Activated naive CD8-positive, alpha-beta T cell treated with anti-CD3 and anti-CD28 coated beads, Interleukin-2, amount 50 U/mL, for 16 hours (primary cell): ENCODE data around the gene STMP1.

Experiments used
- DNase-seq: peaks from one replicate; pipeline ENCODE4 v3.0.0-alpha.2; 2020; ENCODE audit warnings: low read depth, low spot score

The STMP1 gene

DNA sequence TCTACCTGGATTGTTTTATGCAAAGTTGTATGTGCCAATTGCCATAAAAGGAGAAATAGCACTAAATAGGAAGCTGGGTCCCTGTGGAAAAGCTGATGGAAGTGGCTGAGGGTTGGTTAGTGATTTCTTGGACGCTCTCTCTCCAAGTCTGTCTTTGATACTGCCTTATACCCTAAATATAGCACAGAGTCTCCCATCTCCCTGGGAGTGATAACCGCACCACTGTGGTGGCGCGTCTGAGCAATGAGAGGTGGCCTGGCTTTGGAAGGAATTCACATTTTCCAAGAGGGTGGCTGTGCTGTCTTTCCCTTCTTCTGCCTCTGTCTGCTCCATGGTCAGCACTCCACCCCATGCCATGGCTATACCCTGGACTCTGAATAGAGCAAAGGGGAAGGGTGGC lies 31.2 kb downstream of the STMP1 start:
- DNase-seq = no peak

DNA sequence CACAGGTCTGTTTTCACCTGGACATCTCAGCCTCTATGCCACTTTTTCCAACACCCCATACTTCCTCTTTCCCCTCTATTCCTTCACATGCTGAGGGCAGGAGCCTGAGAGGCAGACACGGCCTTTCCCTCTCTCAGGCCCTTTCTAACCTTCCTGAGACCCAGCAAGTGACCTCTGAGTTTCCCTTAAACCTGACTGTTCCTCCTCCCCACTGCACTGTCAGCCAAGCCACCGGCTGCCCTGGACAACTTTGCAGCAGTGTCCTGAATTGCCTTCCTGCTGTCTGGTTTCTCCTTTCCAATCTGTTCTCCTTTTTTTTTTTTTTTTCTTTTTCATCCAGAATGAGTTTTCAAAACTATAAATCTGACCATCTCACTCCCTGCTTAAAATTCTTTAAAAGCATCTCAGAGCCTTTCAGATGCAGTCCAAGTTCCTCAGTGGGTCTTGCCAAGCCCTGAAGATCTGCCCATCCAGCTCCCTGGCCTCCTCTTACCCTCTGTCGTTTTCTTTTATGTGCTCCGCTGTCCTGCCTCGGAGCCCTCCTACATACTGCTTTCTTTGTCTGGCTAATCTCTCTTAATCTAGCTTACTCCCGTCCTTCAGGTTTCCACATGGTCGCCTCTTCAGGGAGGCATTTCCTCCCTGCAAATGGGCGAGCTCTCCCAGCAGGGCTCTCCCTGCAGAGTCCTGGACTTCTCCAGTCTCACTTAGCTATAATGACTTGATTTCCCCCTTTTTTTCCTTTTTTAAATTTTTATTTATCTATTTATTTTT lies 35.1 kb downstream of the STMP1 start:
- no peak for DNase-seq

DNA sequence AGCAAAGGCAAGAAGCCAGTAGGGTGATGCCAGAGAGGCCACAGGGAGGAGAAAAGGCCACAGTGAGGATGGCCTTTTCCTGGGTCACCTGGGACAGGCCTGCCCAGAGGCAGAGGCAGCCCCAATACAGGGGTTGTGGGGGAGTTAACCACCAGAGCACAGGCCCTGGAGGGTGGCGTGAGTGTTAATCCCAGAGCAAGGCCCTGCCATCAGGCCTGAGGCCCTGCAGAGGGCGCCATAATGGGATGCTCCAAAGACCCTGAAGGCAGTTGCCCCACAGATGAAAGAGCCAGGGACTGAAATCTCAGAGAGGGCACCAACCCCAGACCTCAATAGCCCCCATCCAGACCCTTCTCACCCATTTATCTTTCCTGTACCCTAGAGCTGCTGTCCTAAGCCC lies 41.8 kb downstream of the STMP1 start:
- DNase-seq = no peak

DNA sequence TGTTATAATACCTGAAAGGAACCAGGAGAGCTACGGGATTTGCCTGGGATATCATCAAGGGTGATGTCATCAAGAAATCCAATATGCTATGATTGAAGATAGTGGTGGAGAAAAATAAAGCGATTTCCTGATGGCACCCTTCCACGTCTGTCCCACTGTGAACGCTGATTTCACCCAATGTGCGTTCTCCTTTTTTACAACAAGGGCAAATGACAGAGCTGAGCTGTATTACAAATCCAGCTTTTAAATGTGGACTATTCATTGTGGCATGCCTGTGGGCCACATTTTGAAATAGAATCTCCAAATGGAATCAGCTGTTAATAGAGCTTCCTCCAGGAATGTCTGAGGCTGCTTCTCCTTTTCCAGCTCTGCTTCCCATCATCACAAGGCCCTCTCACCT lies 42.4 kb downstream of the STMP1 start:
- no peak for DNase-seq

DNA sequence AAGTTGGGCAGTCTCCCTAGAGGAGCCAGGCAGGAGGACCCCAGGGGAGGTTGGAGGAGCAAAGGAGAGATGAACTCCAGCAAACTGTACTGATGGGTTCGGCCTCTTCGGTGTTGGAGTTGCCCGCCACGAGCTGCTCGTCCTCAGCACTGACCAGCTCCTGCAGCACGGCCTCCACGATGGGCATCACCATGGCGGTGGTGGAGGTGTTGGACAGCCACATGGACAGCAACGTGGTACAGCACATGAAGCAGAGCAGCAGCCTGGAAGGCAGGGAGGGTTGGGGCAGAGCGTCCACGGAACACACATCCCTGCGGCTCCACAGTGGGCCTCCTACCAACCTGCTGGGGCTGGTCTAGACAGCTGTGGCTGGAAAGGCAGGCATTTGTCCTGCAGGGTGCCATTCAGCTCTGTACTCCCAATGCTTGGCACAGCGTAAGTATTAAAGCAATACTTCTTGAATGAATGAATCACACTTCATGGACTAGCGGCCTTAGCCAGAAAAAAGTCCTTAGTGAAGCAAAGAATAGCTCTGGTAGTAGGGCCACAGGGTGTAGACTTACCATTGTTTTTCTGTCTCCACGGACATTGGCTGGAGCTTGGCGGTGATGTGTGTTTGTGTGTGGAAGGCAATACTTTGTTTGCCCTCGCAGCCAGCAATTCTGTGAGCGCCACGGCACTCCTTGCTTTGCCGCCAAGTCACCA lies 43.9 kb downstream of the STMP1 start:
- DNase-seq = no peak

DNA sequence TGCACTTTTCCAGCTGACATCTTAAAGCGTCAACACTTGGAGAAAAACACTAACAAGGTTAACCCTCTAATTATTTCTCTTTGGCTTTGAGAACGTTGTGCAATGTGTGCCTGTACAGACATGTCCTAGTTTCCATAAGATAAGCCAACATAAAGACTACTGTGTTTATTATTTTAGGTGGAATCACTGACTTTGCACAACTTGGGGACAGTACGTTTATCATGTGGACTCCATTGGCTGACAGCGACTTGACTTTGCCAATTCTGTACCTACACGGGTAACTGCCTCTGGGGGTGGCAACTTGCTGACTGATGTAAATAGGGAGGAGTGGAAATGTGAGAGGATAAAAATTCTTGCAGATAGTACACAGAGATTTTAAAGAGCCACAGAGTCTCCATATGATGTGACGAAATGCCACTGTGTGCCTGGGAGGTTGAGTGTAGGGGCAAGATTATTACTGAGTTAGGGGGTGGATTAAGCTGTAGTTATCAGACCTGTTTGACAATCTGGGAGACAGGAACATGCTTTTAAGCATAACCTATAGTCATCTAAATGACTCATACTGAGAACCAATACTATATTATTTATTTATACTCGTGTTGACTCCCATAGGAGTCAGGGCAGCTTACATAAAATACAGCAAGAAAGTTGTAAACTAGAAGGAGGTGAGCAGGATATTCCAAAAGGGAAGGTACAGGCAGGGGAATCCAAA lies 44.7 kb downstream of the STMP1 start:
- DNase-seq = no peak

GRCh38 chr7:135707570-135707966 lies 45.3 kb downstream of the STMP1 start:
- DNase-seq = no peak

DNA sequence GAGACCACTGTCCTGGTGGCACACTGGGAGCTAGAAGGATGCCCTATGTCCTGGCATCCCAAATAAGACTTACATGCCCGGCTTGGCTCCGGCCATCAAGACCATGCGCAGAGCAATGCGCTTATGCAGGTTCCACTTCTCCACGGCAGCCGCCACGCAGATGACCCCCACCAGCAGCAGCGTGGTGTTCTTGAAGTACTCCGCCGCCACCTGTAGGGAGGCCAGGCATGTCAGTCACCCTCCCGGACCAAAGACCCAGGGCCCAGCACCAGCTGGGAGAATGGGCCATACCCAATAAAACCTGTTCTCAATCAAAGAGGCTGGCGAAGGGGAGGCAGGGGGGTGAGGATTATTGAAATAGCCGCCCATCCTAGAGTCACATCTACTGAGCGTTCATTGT lies 45.7 kb downstream of the STMP1 start:
- no peak for DNase-seq

- DNase-seq = no peak
Observed at GRCh38 chr7:135709508-135709907, 47.2 kb downstream of the STMP1 start.

GRCh38 chr7:135710417-135711138 lies 48.3 kb downstream of the STMP1 start:
- DNase-seq = no peak

DNA sequence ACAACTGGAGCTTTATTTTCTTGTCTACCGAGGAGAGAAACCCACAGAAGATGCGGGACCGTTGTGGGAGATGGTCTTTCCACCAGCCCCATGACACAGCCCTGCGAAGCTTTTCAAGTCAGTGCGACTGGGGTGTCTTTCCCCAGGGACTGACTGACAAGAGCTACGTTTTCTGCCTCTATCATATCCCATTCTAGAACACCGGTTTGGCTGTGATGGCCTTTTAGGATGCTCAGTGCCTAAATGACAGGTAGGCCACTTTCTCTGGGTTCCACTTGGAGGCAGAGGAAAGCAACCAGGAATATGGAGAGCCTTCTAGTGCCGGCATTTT lies 48.8 kb downstream of the STMP1 start:
- no peak for DNase-seq

- no peak for DNase-seq
Observed at GRCh38 chr7:135712182-135712782, 50.0 kb downstream of the STMP1 start.

DNA sequence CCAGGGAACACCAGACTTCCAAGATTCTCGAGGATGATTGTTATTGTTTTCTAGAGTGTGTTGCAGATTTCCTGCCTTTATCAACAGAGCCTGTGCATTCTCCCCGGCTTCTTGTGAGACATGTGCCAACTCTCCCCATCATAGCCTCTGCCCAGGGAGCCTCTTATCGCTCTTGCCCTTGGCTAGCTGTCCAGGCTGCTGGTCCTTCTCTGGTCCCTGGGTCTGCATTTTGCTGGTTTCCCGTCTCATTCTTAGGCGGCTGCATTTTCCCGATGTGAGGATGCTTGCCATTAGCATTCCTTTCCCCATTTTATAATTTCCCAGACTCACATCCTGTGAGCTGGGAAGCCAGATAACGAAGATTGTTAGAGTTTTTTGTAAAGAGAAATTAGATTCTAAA lies 50.5 kb downstream of the STMP1 start:
- DNase-seq = no peak

DNA sequence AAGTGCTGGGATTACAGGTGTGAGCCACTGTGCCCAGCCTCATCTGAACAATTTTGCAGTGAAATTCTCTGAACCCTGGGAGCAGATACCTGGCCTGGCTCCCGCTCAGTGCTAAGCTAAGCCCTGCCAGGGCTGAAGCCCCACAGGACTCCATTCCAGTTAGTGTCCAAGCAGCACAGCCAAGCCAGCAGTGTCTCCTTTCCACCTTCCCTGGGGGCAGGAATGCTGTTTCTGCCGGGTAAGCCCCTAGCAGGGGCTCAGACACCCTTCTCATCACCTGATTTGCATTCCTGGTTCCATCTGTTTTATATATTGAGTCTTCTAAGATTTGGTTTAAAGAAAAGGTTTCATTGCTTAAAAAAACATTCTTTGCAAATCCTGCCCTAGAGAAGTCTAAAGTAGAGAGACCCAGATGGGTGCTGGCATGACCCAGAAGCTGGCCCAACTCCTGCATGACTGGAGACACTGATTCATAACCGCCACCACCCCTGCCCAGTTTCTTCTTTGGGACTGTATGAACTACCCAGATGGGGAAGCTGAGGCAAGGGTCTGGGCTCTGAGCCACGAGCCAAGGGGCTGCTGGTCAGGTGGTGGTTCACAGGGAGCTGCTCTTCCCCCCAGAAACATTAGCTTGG lies 51.6 kb downstream of the STMP1 start:
- no peak for DNase-seq

DNA sequence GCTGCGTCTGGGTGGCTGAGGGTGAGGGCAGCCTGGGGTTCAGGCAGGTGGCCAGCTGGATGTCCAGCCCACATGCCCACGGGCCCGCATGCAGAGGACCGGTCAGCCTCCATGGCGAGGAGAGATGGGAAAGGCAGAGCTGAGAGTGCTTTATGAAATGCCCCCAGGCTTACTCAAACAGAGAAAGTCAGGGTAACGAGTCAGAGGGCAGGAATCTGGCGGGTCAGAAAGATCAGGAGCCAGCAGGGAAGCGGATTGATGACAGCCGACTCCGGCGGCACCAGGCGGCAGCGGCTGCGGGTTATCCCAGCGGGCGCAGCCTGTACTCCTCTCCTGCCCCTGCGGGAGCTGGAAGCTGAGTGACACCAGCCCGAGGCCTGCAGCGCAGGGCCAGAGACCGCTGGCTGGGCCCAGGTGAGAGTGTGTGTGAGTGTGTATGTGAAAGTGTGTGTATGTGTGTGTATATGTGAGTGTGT lies 52.3 kb downstream of the STMP1 start:
- no peak for DNase-seq

DNA sequence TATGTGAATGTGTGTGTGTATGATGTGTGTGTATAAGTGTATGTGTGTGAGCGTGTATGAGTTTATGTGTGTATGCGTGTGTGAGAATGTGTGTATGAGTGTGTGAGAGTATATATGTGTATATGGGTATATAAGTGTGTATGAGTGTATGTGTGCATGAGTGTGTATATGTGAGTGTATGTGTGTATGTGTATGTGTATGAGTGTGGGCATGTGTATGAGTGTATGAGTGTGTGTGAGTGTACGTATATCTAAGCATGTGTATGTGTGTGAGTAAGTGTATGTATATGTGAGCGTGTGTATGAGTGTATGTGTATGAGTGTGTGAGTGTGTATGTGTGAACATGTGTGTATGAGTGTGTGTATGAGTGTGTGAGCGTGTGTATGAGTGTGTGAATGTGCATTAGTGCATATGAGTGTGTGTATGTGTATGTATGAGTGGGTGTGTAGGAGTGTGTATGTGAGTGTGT lies 52.8 kb downstream of the STMP1 start:
- no peak for DNase-seq

GRCh38 chr7:135715673-135716072 lies 53.4 kb downstream of the STMP1 start:
- DNase-seq = no peak

- no peak for DNase-seq
Observed at GRCh38 chr7:135716677-135717238, 54.4 kb downstream of the STMP1 start.

DNA sequence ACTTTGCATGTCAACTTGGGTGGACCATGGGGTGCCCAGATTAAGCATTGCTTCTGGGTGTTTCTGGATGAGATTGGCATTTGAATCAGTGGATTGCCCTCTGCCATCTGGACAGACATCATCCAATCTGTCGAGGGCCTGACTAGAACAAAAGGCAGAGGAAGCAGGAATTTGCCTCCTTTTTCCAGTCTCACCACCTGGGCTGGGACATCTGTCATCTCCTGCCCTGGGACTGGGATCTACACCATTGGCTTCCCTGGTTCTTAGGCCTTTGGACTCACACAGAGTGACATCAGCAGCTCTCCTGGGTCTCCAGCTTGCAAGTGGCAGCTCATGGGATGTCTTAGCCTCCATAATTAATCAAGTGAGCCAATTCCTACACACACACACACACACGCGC lies 55.4 kb downstream of the STMP1 start:
- DNase-seq = no peak

DNA sequence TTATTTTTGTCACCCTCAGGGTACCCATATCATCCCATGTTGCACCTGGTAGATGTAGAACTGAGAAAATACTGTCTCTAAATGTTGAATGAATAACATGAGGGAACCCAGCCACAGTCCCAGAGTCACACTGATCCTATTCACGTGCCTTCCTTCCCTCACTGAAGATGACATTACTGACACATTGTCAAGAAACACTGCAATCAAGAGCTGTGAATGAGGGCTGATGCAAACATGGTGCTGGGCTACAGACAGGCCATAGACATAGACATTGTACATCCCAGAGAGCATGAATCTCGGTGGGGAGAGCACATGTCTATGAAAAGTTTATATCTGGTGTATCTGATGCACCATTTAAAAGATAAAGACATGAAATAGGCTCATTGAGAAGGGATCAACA lies 55.9 kb downstream of the STMP1 start:
- no peak for DNase-seq
